Type B pancreatic cell (in vitro differentiated cells): Measurements from ENCODE around the gene PLEKHA4. TPM values are rescaled to one million over a fixed set of nuclear protein-coding genes. Genes with fewer than 3 reads are reported as not detected.

ENCODE experiments used
- DNase-seq: peaks from one replicate; pipeline ENCODE4 v3.0.0; 2021; ENCODE audit warnings: mixed read lengths; ENCODE audit not compliant: unreplicated experiment; ENCODE audit errors: extremely low spot score
- H3K27ac Mint-ChIP-seq: 2 replicates; pipeline ENCODE4 v1.8.0; 2021; ENCODE audit warnings: mild to moderate bottlenecking, mixed read lengths
- H3K27me3 Mint-ChIP-seq: 2 replicates; pipeline ENCODE4 v1.8.0; 2021; ENCODE audit warnings: mixed read lengths
- H3K36me3 Mint-ChIP-seq: 2 replicates; pipeline ENCODE4 v1.8.0; 2021; ENCODE audit warnings: mixed read lengths
- H3K4me1 Mint-ChIP-seq: one replicate; pipeline ENCODE4 v1.8.0; 2021; ENCODE audit warnings: mixed read lengths; ENCODE audit not compliant: unreplicated experiment
- H3K4me3 Mint-ChIP-seq: 2 replicates; pipeline ENCODE4 v1.8.0; 2021; ENCODE audit warnings: mild to moderate bottlenecking, mixed read lengths
- H3K9me3 Mint-ChIP-seq: 2 replicates; pipeline ENCODE4 v1.8.0; 2021; ENCODE audit warnings: mixed read lengths
- CTCF ChIP-seq: fragments of 200-600 bp; sonication (generic); conservative IDR thresholded peaks from 2 replicates; pipeline ENCODE4 v1.5.0; 2021; ENCODE audit warnings: antibody characterized with exemption, mild to moderate bottlenecking
- total RNA-seq: library from RNA; stranded (reverse); gene quantifications from 2 replicates; pipeline ENCODE4 v1.2.1, GENCODE V29; 2021; ENCODE audit warnings: low replicate concordance

Gene PLEKHA4
- total RNA-seq, 1 donor from 2014 or later = 45.4 TPM

- no peaks in the 10 kb centered on the region for H3K9me3 Mint-ChIP-seq
- peak overlapping the region; percentile 44 for H3K4me3 Mint-ChIP-seq
- DNase-seq = no peak
- no peak for TF ChIP-seq CTCF
- no peaks in the 10 kb centered on the region for H3K27me3 Mint-ChIP-seq
- peaks cover 9% of the 10 kb centered on the region for H3K4me1 Mint-ChIP-seq
- H3K36me3 Mint-ChIP-seq = peaks cover 4% of the 10 kb centered on the region
- H3K27ac Mint-ChIP-seq = no peak overlapping the region
Observed at GRCh38 chr19:48799358-48800300, 68.8 kb downstream of the PLEKHA4 start.

GRCh38 chr19:48798937-48799336 is 69.5 kb downstream of the PLEKHA4 start:
- no peak overlapping the region for H3K4me3 Mint-ChIP-seq
- peaks cover 4% of the 10 kb centered on the region for H3K36me3 Mint-ChIP-seq
- H3K9me3 Mint-ChIP-seq = no peaks in the 10 kb centered on the region
- no peaks in the 10 kb centered on the region for H3K27me3 Mint-ChIP-seq
- H3K27ac Mint-ChIP-seq = no peak overlapping the region
- no peak for TF ChIP-seq CTCF
- H3K4me1 Mint-ChIP-seq = peaks cover 9% of the 10 kb centered on the region
- DNase-seq = no peak

GRCh38 chr19:48797103-48797502 is 71.3 kb downstream of the PLEKHA4 start:
- no peaks in the 10 kb centered on the region for H3K27me3 Mint-ChIP-seq
- H3K36me3 Mint-ChIP-seq = peaks cover 4% of the 10 kb centered on the region
- H3K27ac Mint-ChIP-seq = no peak overlapping the region
- no peak for DNase-seq
- no peaks in the 10 kb centered on the region for H3K9me3 Mint-ChIP-seq
- no peak for TF ChIP-seq CTCF
- H3K4me1 Mint-ChIP-seq = peaks cover 9% of the 10 kb centered on the region
- no peak overlapping the region for H3K4me3 Mint-ChIP-seq

- no peak for TF ChIP-seq CTCF
- H3K27me3 Mint-ChIP-seq = no peaks in the 10 kb centered on the region
Observed at GRCh38 chr19:48796298-48797083, 71.9 kb downstream of the PLEKHA4 start.

GRCh38 chr19:48795685-48796070 is 72.7 kb downstream of the PLEKHA4 start:
- H3K27me3 Mint-ChIP-seq = no peaks in the 10 kb centered on the region
- peaks cover 9% of the 10 kb centered on the region for H3K4me1 Mint-ChIP-seq
- no peak for DNase-seq
- no peaks in the 10 kb centered on the region for H3K9me3 Mint-ChIP-seq
- H3K27ac Mint-ChIP-seq = peak overlapping the region; percentile 95
- peak overlapping the region; percentile 97 for H3K4me3 Mint-ChIP-seq
- no peak for TF ChIP-seq CTCF
- peaks cover 4% of the 10 kb centered on the region for H3K36me3 Mint-ChIP-seq

More at GRCh38 chr19:48796298-48797083, 71.9 kb downstream of the PLEKHA4 start:
- H3K9me3 Mint-ChIP-seq = no peaks in the 10 kb centered on the region
- peaks cover 4% of the 10 kb centered on the region for H3K36me3 Mint-ChIP-seq
- DNase-seq = no peak
- peaks cover 9% of the 10 kb centered on the region for H3K4me1 Mint-ChIP-seq
- H3K4me3 Mint-ChIP-seq = no peak overlapping the region
- no peak overlapping the region for H3K27ac Mint-ChIP-seq
